OCI-LY7 (cell line): ENCODE measurements around the gene FAM163B.

Experiments
- CTCF ChIP-seq: fragments of 200-600 bp; sonication (generic); conservative IDR thresholded peaks from 2 replicates; pipeline ENCODE4 v1.5.1; 2014; ENCODE audit warnings: mild to moderate bottlenecking, antibody characterized with exemption, low read length, moderate library complexity, mixed read lengths
- EZH2phosphoT487 ChIP-seq: fragments of 200-600 bp; sonication (generic); IDR thresholded peaks from 2 replicates; pipeline ENCODE4 v1.6.1; 2018; ENCODE audit warnings: low read depth, borderline replicate concordance, mild to moderate bottlenecking, mixed run types, antibody characterized with exemption, low read length, moderate library complexity, mixed read lengths

GRCh38 chr9:133563291-133563796 lies 45.8 kb downstream of the FAM163B start:
- no peak for TF ChIP-seq CTCF
- TF ChIP-seq EZH2phosphoT487, result no peak
